HG03175 (cell line): ENCODE measurements around the gene CARD18.

Experiments used
- ATAC-seq: cut with Tn5 transposase; IDR thresholded peaks from one replicate; pipeline ENCODE4 v1.9.1; 2021; ENCODE audit warnings: mild to moderate bottlenecking, moderate library complexity; ENCODE audit not compliant: unreplicated experiment

Gene CARD18

GRCh38 chr11:105139669-105140068 lies at the start of gene CARD18:
TSS of gene CARD18 (minus strand) at chr11:105139769. CDS start at chr11:105139726, 43 bp downstream.
- ATAC-seq: no peak

GRCh38 chr11:105183987-105184386 lies 44.4 kb upstream of the CARD18 start:
- no peak for ATAC-seq

GRCh38 chr11:105183426-105183825 lies 43.9 kb upstream of the CARD18 start:
- ATAC-seq: no peak

- ATAC-seq: no peak
Observed at GRCh38 chr11:105181521-105181920, 42.0 kb upstream of the CARD18 start.

- ATAC-seq: no peak
Observed at GRCh38 chr11:105181100-105181499, 41.5 kb upstream of the CARD18 start.

GRCh38 chr11:105179542-105180278 lies 40.1 kb upstream of the CARD18 start:
- ATAC-seq: no peak

GRCh38 chr11:105177658-105178057 lies 38.1 kb upstream of the CARD18 start:
- ATAC-seq: no peak

- no peak for ATAC-seq
Observed at GRCh38 chr11:105168457-105168856, 28.9 kb upstream of the CARD18 start.

- ATAC-seq: no peak
Observed at GRCh38 chr11:105167244-105167643, 27.7 kb upstream of the CARD18 start.

- ATAC-seq: no peak
Observed at GRCh38 chr11:105164208-105164607, 24.6 kb upstream of the CARD18 start.

- no peak for ATAC-seq
Observed at GRCh38 chr11:105162506-105162905, 22.9 kb upstream of the CARD18 start.

GRCh38 chr11:105158436-105158835 lies 18.9 kb upstream of the CARD18 start:
- ATAC-seq: no peak

GRCh38 chr11:105156720-105157119 lies 17.2 kb upstream of the CARD18 start:
- no peak for ATAC-seq

GRCh38 chr11:105156231-105156630 lies 16.7 kb upstream of the CARD18 start:
- no peak for ATAC-seq

GRCh38 chr11:105155679-105156078 lies 16.1 kb upstream of the CARD18 start:
- ATAC-seq: no peak

- no peak for ATAC-seq
Observed at GRCh38 chr11:105153392-105153791, 13.8 kb upstream of the CARD18 start.

GRCh38 chr11:105152560-105152959 lies 13.0 kb upstream of the CARD18 start:
- no peak for ATAC-seq

GRCh38 chr11:105152021-105152512 lies 12.5 kb upstream of the CARD18 start:
- ATAC-seq: no peak

GRCh38 chr11:105149477-105149876 lies 9.9 kb upstream of the CARD18 start:
- no peak for ATAC-seq

- ATAC-seq: no peak
Observed at GRCh38 chr11:105148241-105148640, 8.7 kb upstream of the CARD18 start.

- ATAC-seq: no peak
Observed at GRCh38 chr11:105144887-105145286, 5.3 kb upstream of the CARD18 start.

- no peak for ATAC-seq
Observed at GRCh38 chr11:105142167-105142566, 2.6 kb upstream of the CARD18 start.

- ATAC-seq: no peak
Observed at GRCh38 chr11:105137286-105137685, 2.3 kb downstream of the CARD18 start.
